ENCODE measurements around the gene YBX3.

DNA sequence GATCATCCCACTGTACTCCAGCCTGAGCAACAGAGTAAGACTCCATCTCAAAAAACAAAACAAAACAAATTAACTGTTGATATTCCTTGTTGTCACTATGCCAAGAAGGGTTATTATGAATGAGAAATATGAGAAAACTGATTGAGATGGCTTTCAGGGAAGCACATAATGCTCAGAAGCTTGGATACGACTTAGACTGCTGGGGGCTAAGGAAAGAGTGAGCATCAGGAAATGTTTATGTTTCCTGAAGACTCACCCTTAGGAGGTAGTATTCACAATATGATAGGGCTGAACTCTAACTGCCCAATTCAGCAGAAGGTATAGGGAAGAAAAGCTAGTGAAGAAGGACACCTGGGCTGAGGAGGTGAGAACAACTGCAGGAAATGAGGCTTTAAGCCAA lies 55.5 kb downstream of the YBX3 start:
- TF ChIP-seq POLR2AphosphoS5 (IDR thresholded peaks at IDR 0.05; ENCODE audit: insufficient read depth in 1 of 2, low read depth in 1 of 2) (no peak), POLR2A (IDR thresholded peaks at IDR 0.05) (no peak)
- TF ChIP-seq, protein P1, sequence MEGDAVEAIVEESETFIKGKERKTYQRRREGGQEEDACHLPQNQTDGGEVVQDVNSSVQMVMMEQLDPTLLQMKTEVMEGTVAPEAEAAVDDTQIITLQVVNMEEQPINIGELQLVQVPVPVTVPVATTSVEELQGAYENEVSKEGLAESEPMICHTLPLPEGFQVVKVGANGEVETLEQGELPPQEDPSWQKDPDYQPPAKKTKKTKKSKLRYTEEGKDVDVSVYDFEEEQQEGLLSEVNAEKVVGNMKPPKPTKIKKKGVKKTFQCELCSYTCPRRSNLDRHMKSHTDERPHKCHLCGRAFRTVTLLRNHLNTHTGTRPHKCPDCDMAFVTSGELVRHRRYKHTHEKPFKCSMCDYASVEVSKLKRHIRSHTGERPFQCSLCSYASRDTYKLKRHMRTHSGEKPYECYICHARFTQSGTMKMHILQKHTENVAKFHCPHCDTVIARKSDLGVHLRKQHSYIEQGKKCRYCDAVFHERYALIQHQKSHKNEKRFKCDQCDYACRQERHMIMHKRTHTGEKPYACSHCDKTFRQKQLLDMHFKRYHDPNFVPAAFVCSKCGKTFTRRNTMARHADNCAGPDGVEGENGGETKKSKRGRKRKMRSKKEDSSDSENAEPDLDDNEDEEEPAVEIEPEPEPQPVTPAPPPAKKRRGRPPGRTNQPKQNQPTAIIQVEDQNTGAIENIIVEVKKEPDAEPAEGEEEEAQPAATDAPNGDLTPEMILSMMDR (IDR thresholded peaks at IDR 0.05) = no peak

Data from vagina (tissue), 2 donors.